Measurements from ENCODE around the gene P2RX1. TPM values are rescaled to one million over a fixed set of nuclear protein-coding genes. Genes with fewer than 3 reads are reported as not detected.

Gene P2RX1
- total RNA-seq, 2 experiments from 2014 or later, result 0.34 to 1.0 TPM

DNA sequence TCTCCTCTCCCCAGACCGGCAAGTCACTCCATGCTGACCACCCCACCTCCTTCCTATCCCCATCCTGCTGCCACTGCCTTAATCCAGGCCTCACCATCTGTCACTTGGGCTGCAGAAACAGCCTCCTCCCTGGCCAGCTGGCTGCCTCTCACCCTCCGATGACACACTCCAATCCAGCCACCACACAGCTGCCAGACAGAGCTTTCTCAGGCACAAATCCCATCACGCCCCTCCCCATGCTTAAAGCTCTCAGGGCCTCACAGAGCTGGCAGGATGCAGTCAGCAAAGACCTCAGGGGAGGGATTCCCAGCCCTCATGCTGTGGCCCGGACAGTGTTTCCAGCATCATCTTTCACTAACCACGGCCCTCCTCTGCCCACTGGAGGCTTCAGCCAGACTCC lies 37.1 kb downstream of the P2RX1 start:
- TF ChIP-seq CTCF (IDR thresholded peaks at IDR 0.05), result no peak
- no peaks in the 10 kb centered on the region for H3K27me3 ChIP-seq (ENCODE audit: control insufficient read depth in 1 of 2, insufficient read depth in 2 of 2, low read length in 2 of 2)
- Mint-ChIP-seq H3K27me3 (no peaks in the 10 kb centered on the region), H3K27ac (no peak overlapping the region), H3K4me3 (no peak overlapping the region), H3K4me1 (ENCODE audit: low read depth) (no peaks in the 10 kb centered on the region), H3K36me3 (ENCODE audit: low read depth) (peaks cover 30% of the 10 kb centered on the region), H3K9me3 (no peaks in the 10 kb centered on the region)
- H3K27ac ChIP-seq (ENCODE audit: low read depth in 1 of 2, low read length in 2 of 2), result no peak overlapping the region
- intact Hi-C loops (cut with DNase I, micrococcal nuclease), result no loop called here
- DNase-seq (no peak), ATAC-seq (ENCODE audit: poor library complexity) (no peak)
- no peak overlapping the region for H3K4me3 ChIP-seq (ENCODE audit: low read length)
- H3K9me3 ChIP-seq (ENCODE audit: control insufficient read depth in 1 of 2, insufficient read depth in 1 of 2, low read length in 2 of 2), result no peaks in the 10 kb centered on the region
- POLR2A ChIA-PET, result interaction anchor here (1.4 kb wide), 1 partner anchor 14 kb away, joined by 3 read pairs; the partner anchor contains the start of gene CAMKK1
- no peaks in the 10 kb centered on the region for H3K4me1 ChIP-seq (ENCODE audit: insufficient read depth, low read length)
- H3K36me3 ChIP-seq (ENCODE audit: insufficient read depth, low read length), result peaks cover 6% of the 10 kb centered on the region
- CTCF ChIA-PET, result no interaction called here

DNA sequence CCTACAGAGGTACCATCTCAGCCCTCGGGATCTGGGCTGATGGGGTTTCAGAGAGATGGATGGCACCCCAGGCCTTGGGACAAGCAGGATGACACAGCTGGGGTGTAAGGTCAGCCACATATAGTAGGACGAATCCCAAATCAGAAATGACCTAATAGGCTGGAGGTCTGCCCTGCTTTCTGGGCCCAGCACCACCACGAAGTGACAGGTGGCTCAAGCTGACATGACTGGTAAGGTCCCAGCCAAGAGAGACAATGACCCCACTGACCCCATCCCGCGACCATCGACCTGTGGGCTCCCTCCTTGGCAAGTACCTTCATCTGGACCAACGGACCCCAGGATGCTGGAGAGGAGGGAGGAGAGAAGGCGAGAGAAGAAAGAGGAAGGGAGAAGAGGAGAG lies 39.0 kb downstream of the P2RX1 start:
- CTCF ChIA-PET, result no interaction called here
- TF ChIP-seq CTCF (IDR thresholded peaks at IDR 0.05), result no peak

DNA sequence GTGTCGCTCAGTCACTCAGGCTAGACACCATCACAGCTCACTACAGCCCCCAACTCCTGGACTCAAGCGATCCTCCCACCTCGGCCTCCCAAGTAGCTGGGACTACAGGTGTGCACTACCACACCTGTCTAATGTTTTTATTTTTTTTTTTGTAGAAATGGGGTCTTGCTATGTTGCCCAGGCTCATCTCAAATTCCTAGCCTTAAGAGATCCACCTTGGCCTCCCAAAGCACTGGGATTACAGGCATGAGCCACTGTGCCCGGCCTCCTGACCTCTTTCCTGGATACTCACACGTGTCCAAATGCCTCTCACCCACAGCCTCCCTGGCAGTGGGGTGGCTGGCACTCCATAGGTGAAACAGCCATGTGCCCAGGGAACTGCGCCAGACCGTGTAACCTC lies 40.9 kb downstream of the P2RX1 start:
- Mint-ChIP-seq H3K4me3 (no peak overlapping the region), H3K27me3 (no peaks in the 10 kb centered on the region), H3K4me1 (ENCODE audit: low read depth) (peaks cover 7% of the 10 kb centered on the region), H3K27ac (no peak overlapping the region), H3K36me3 (ENCODE audit: low read depth) (peaks cover 41% of the 10 kb centered on the region), H3K9me3 (no peaks in the 10 kb centered on the region)
- ChIA-PET CTCF (no interaction called here), POLR2A (no interaction called here)
- DNase-seq (no peak), ATAC-seq (ENCODE audit: poor library complexity) (no peak)
- Histone ChIP-seq H3K27me3 (ENCODE audit: control insufficient read depth in 1 of 2, insufficient read depth in 2 of 2, low read length in 2 of 2) (no peaks in the 10 kb centered on the region), H3K36me3 (ENCODE audit: insufficient read depth, low read length) (peaks cover 8% of the 10 kb centered on the region), H3K4me1 (ENCODE audit: insufficient read depth, low read length) (no peaks in the 10 kb centered on the region), H3K4me3 (ENCODE audit: low read length) (no peak overlapping the region), H3K9me3 (ENCODE audit: control insufficient read depth in 1 of 2, insufficient read depth in 1 of 2, low read length in 2 of 2) (no peaks in the 10 kb centered on the region), H3K27ac (ENCODE audit: low read depth in 1 of 2, low read length in 2 of 2) (no peak overlapping the region)
- TF ChIP-seq CTCF (IDR thresholded peaks at IDR 0.05), result no peak
- intact Hi-C loops (cut with DNase I, micrococcal nuclease), result no loop called here

More for the DNA sequence above, 39.0 kb downstream of the P2RX1 start:
- no peak overlapping the region for H3K27ac ChIP-seq (ENCODE audit: low read depth in 1 of 2, low read length in 2 of 2)
- H3K36me3 Mint-ChIP-seq (ENCODE audit: low read depth), result peaks cover 36% of the 10 kb centered on the region
- H3K27ac Mint-ChIP-seq, result no peak overlapping the region
- no peak for ATAC-seq (ENCODE audit: poor library complexity)
- peaks cover 8% of the 10 kb centered on the region for H3K36me3 ChIP-seq (ENCODE audit: insufficient read depth, low read length)
- no peaks in the 10 kb centered on the region for H3K4me1 Mint-ChIP-seq (ENCODE audit: low read depth)
- no peak overlapping the region for H3K4me3 Mint-ChIP-seq
- no peak overlapping the region for H3K4me3 ChIP-seq (ENCODE audit: low read length)
- intact Hi-C loops (cut with DNase I, micrococcal nuclease), result no loop called here
- no peaks in the 10 kb centered on the region for H3K9me3 Mint-ChIP-seq
- H3K4me1 ChIP-seq (ENCODE audit: insufficient read depth, low read length), result no peaks in the 10 kb centered on the region
- POLR2A ChIA-PET, result no interaction called here
- no peak for DNase-seq
- no peaks in the 10 kb centered on the region for H3K27me3 ChIP-seq (ENCODE audit: control insufficient read depth in 1 of 2, insufficient read depth in 2 of 2, low read length in 2 of 2)
- H3K27me3 Mint-ChIP-seq, result no peaks in the 10 kb centered on the region
- no peaks in the 10 kb centered on the region for H3K9me3 ChIP-seq (ENCODE audit: control insufficient read depth in 1 of 2, insufficient read depth in 1 of 2, low read length in 2 of 2)
